Hepatocyte (in vitro differentiated cells): ENCODE results near the gene IRF4. TPM values are rescaled to one million over a fixed set of nuclear protein-coding genes. Genes with fewer than 3 reads are reported as not detected.

ENCODE experiments used
- DNase-seq: peaks from one replicate; pipeline ENCODE4 v3.0.0-alpha.2; 2016; ENCODE audit warnings: low spot score
- H2AFZ ChIP-seq: fragments of 200-600 bp; sonication (generic); 2 replicates; pipeline ENCODE4 v1.6.0; 2016; ENCODE audit warnings: antibody characterized with exemption, mild to moderate bottlenecking
- H3K27ac ChIP-seq: fragments of 200-600 bp; sonication (generic); 2 replicates; pipeline ENCODE4 v1.5.1; 2016; ENCODE audit warnings: mild to moderate bottlenecking
- H3K27me3 ChIP-seq: fragments of 200-600 bp; sonication (generic); 2 replicates; pipeline ENCODE4 v1.6.1; 2016
- H3K36me3 ChIP-seq: fragments of 200-600 bp; sonication (generic); replicated peaks from 2 replicates; pipeline ENCODE4 v1.5.1; 2016; ENCODE audit warnings: low read depth; ENCODE audit not compliant: insufficient read depth
- H3K4me1 ChIP-seq: fragments of 200-600 bp; sonication (generic); 2 replicates; pipeline ENCODE4 v1.5.1; 2016; ENCODE audit warnings: mild to moderate bottlenecking, moderate library complexity; ENCODE audit not compliant: insufficient read depth
- H3K4me2 ChIP-seq: fragments of 200-600 bp; sonication (generic); 2 replicates; pipeline ENCODE4 v1.6.0; 2016
- H3K4me3 ChIP-seq: fragments of 200-600 bp; sonication (generic); 2 replicates; pipeline ENCODE4 v1.5.1; 2016; ENCODE audit warnings: mild to moderate bottlenecking
- H3K79me2 ChIP-seq: fragments of 200-600 bp; sonication (generic); 2 replicates; pipeline ENCODE4 v1.6.0; 2017; ENCODE audit warnings: mild to moderate bottlenecking
- H3K9me2 ChIP-seq: fragments of 200-600 bp; sonication (generic); replicated peaks from 2 replicates; pipeline ENCODE4 v1.6.0; 2017; ENCODE audit warnings: mild to moderate bottlenecking; ENCODE audit not compliant: insufficient read depth
- H3K9me3 ChIP-seq: fragments of 200-600 bp; sonication (generic); 2 replicates; pipeline ENCODE4 v1.5.1; 2016; ENCODE audit warnings: low read depth, mild to moderate bottlenecking
- H4K20me1 ChIP-seq: fragments of 200-600 bp; sonication (generic); 2 replicates; pipeline ENCODE4 v1.6.0; 2016; ENCODE audit warnings: mild to moderate bottlenecking; ENCODE audit not compliant: insufficient read depth, poor library complexity, severe bottlenecking
- EZH2 ChIP-seq: fragments of 200-600 bp; sonication (generic); IDR thresholded peaks from 2 replicates; pipeline ENCODE4 v1.6.1; 2016; ENCODE audit warnings: antibody characterized with exemption, mild to moderate bottlenecking, borderline replicate concordance
- EZH2phosphoT487 ChIP-seq: fragments of 200-600 bp; sonication (generic); IDR thresholded peaks from one replicate; pipeline ENCODE4 v1.6.1; 2018; ENCODE audit warnings: antibody characterized with exemption, mild to moderate bottlenecking, low read depth, moderate library complexity; ENCODE audit not compliant: unreplicated experiment, severe bottlenecking
- WGBS: methylation state at CpG from one replicate; pipeline ENCODE4 v1.1.6; 2016; ENCODE audit warnings: low lambda C conversion rate; ENCODE audit errors: missing lambda C conversion rate; 5-methylcytosine and 5-hydroxymethylcytosine counted together
- polyA plus RNA-seq: library from polyadenylated mRNA; unstranded; fragments of >200 nt; fragmentation: Nextera tagmentation; extraction: Ambion mirVana; gene quantifications from 2 replicates; pipeline ENCODE4 v1.2.1, GENCODE V29; 2016
- total RNA-seq: library from RNA; depleted of rRNA; stranded (reverse); fragments of >200 nt; gene quantifications from 2 replicates; pipeline ENCODE4 v1.2.3, GENCODE V29; 2014
- TF ChIP-seq, protein P1 (sequence below): fragments of 200-600 bp; sonication (generic); IDR thresholded peaks from 2 replicates; pipeline ENCODE4 v1.5.1; 2016; ENCODE audit warnings: antibody characterized with exemption, mild to moderate bottlenecking; ENCODE audit not compliant: poor library complexity

IRF4 gene
- total and polyA plus RNA-seq, 2 experiments from 2014 or later: 0.02 to 0.23 TPM

DNA sequence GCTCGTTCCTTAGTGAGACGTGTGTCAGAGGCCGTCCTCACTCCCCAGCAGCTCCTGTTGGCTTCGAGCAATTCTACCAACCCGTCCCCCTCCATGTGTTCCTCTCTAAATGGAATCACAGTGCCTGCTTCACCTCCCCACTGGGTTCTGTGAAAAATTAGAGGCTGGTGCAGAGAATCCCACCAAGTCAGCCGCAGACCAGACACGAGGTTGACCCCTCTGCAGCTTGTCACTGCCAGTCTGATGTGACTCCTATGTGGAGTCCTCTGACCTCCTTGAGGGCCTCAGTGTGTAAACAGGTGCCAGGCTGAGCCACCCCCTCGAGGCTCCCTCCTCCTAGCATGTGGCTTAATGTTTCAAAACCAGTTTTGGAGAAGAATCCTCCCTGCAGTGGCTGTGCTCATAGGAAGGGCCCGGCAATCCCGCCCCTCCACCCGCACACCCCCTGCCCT, 12.6 kb upstream of the IRF4 start:
- no peaks in the 10 kb centered on the region for H3K9me2 ChIP-seq
- no peak overlapping the region for H3K4me2 ChIP-seq
- WGBS: 87% methylated on average over 11 of the region's 11 CpGs
- H3K9me3 ChIP-seq: no peaks in the 10 kb centered on the region
- no peak overlapping the region for H3K4me3 ChIP-seq
- H3K36me3 ChIP-seq: no peaks in the 10 kb centered on the region
- no peaks in the 10 kb centered on the region for H3K79me2 ChIP-seq
- H3K27me3 ChIP-seq: peaks cover 5% of the 10 kb centered on the region
- DNase-seq: no peak
- no peak overlapping the region for H2AFZ ChIP-seq
- H4K20me1 ChIP-seq: no peaks in the 10 kb centered on the region
- no peak overlapping the region for H3K27ac ChIP-seq
- H3K4me1 ChIP-seq: no peaks in the 10 kb centered on the region
- TF ChIP-seq EZH2phosphoT487 (no peak), EZH2 (no peak)
- TF ChIP-seq, protein P1, sequence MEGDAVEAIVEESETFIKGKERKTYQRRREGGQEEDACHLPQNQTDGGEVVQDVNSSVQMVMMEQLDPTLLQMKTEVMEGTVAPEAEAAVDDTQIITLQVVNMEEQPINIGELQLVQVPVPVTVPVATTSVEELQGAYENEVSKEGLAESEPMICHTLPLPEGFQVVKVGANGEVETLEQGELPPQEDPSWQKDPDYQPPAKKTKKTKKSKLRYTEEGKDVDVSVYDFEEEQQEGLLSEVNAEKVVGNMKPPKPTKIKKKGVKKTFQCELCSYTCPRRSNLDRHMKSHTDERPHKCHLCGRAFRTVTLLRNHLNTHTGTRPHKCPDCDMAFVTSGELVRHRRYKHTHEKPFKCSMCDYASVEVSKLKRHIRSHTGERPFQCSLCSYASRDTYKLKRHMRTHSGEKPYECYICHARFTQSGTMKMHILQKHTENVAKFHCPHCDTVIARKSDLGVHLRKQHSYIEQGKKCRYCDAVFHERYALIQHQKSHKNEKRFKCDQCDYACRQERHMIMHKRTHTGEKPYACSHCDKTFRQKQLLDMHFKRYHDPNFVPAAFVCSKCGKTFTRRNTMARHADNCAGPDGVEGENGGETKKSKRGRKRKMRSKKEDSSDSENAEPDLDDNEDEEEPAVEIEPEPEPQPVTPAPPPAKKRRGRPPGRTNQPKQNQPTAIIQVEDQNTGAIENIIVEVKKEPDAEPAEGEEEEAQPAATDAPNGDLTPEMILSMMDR: no peak

DNA sequence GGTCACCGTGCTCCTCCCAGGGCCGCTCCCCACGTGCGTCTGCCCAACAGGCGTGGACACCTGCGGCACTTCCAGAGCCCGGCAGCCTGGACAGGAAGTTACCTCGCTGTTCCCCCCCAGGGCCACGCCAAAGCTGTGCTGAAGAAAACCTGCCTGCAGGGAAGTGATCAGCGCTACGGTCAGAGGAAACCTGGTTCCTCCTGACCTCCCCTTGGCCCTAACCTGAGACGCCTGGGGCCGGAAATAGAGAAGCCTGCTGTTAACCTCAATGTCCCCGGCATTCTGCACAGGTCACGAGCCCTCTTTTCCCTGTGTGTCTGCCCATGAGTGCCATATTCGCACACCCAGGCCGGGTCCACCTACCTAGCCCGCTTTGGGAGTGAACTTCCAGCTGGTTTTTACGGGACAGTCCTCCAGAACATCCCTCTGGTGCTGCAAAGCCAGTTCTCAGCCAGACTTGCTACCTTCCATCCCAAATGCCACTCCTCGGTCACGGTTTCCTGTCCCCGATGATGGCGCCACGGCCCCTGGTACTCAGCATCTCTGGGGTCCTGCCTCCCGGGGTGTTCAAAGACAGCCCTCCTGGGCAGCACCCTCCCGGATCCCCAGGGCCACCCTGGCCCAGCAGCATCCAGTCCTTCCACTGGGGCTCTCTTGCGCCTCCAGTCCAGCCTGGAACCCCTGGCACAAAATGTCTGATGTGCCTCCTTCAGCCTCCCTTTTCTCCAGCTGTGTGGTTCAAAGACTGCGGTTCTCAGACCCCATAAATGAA, 12.0 kb upstream of the IRF4 start:
- DNase-seq: no peak
- Histone ChIP-seq H3K4me2 (no peak overlapping the region), H3K36me3 (no peaks in the 10 kb centered on the region), H3K9me3 (no peaks in the 10 kb centered on the region), H2AFZ (no peak overlapping the region), H3K4me1 (no peaks in the 10 kb centered on the region), H3K27ac (no peak overlapping the region), H3K27me3 (peaks cover 8% of the 10 kb centered on the region), H3K4me3 (no peak overlapping the region), H3K9me2 (no peaks in the 10 kb centered on the region), H3K79me2 (no peaks in the 10 kb centered on the region), H4K20me1 (no peaks in the 10 kb centered on the region)
- TF ChIP-seq EZH2 (no peak), EZH2phosphoT487 (no peak)
- TF ChIP-seq, protein P1: no peak
- 88% methylated on average over 28 of the region's 28 CpGs for WGBS

DNA sequence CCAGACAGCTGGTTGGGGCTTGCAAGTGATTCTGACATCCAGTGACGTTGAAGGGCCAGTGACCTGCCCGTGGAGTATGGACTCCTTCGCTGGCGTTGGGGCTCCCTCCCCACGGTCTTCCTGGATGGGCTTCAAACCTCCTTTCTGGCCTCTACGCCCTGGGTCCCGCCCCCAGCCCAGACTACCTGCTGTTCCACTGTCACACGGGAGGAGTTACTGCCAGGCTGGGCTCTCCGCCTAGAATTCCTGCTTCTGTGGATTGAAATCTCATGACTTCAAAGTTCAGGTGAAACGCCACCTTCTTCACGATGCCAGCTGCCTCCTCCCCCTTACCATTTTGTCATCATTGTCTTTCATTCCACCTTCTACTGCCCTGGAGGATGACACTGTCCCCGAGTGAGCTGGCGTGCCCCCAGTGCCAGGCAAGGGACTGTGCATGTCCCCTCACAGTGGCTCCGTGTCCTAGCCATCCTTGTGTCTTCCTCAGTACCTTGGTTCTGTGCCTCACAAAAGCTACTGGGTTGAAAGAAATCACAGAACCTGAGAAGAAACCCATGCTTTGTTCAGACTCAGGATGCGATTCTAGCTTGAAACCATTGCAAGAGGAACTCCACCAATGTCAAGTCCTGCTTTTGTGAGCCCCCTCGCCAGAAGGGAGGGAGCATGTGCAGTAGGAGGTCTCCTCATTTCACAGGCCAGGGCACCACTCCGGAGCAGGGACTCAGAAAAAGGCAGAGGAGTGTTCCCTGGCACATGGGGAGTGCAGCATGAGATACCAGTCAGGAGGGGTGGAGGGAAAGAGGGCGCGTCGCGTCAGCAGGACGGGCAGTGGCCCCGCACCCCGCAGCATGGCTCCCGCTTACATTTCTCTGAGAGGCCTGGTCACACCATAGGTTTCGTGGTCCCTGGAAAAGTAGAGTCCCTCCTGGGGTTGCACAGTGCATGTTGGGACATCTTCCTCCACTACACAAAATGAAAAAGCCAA, 11.0 kb upstream of the IRF4 start:
- Histone ChIP-seq H2AFZ (no peak overlapping the region), H3K27me3 (peaks cover 12% of the 10 kb centered on the region), H3K79me2 (no peaks in the 10 kb centered on the region), H4K20me1 (no peaks in the 10 kb centered on the region), H3K9me2 (no peaks in the 10 kb centered on the region), H3K4me2 (no peak overlapping the region), H3K4me1 (no peaks in the 10 kb centered on the region), H3K4me3 (no peak overlapping the region), H3K27ac (no peak overlapping the region), H3K36me3 (no peaks in the 10 kb centered on the region), H3K9me3 (no peaks in the 10 kb centered on the region)
- TF ChIP-seq EZH2phosphoT487 (no peak), EZH2 (no peak)
- TF ChIP-seq, protein P1: no peak
- DNase-seq: no peak
- WGBS: 82% methylated on average over 26 of the region's 26 CpGs
